Body of pancreas (tissue), 4 donors: Measurements from ENCODE around the gene SLC6A19. TPM values are rescaled to one million over a fixed set of nuclear protein-coding genes. Genes with fewer than 3 reads are reported as not detected.

Experiments
- ATAC-seq: fragments of 150-250 bp; one replicate; pipeline ENCODE4 v1.9.1; 2016
- DNase-seq, 4 donors: peaks; one replicate each; pipeline ENCODE4 v3.0.0-alpha.2; 2019
- H3K27ac ChIP-seq, 4 donors: fragments of 200-600 bp; sonication (generic); 1 replicate in 3 of 4; 2 replicates in 1 of 4; pipeline versions ENCODE4 v1.5.1 to v1.6.1; 2016 to 2019; ENCODE audit warnings: mild to moderate bottlenecking in 1 of 4, mixed read lengths in 1 of 4, moderate library complexity in 1 of 4
- H3K27me3 ChIP-seq, 2 donors: fragments of 200-600 bp; sonication (generic); one replicate each; pipeline ENCODE4 v1.6.0; 2016; ENCODE audit warnings: mild to moderate bottlenecking in 1 of 2
- H3K36me3 ChIP-seq, 2 donors: fragments of 200-600 bp; sonication (generic); replicated peaks in 1 of 2; 2 replicates each; pipeline ENCODE4 v1.5.1; 2016; ENCODE audit warnings: low read depth in 2 of 2; ENCODE audit not compliant: insufficient read depth in 1 of 2
- H3K4me1 ChIP-seq: fragments of 200-600 bp; sonication (generic); one replicate; pipeline ENCODE4 v1.6.0; 2016
- H3K4me3 ChIP-seq, 2 donors: fragments of 200-600 bp; sonication (generic); 1 replicate in 1 of 2; 2 replicates in 1 of 2; pipeline ENCODE4 v1.5.1; 2016 to 2019
- H3K9me3 ChIP-seq, 3 donors: fragments of 200-600 bp; sonication (generic); 1 replicate in 2 of 3; 2 replicates in 1 of 3; pipeline ENCODE4 v1.5.1; 2016
- CTCF ChIP-seq, 7 experiments: fragments of 450-650 bp in 4 of 7; fragments of 200-600 bp in 3 of 7; sonication (generic) in 3 of 7; IDR thresholded peaks; one replicate each; pipeline ENCODE4 v1.5.1; 2016 to 2019; ENCODE audit warnings: antibody characterized with exemption in 7 of 7
- POLR2A ChIP-seq, 3 donors: fragments of 450-650 bp; IDR thresholded peaks; one replicate each; pipeline ENCODE4 v1.6.1; 2016; ENCODE audit warnings: antibody characterized with exemption in 3 of 3, mild to moderate bottlenecking in 2 of 3
- WGBS, 2 donors: methylation state at CpG; one replicate each; pipeline ENCODE4 v1.1.5; 2017; 5-methylcytosine and 5-hydroxymethylcytosine counted together
- intact Hi-C: fragments of 100-400 bp; cut with DNase I; formaldehyde crosslinking; loops from one replicate; pipeline ENCODE4 v1.15.1; 2023
- total RNA-seq, 2 donors: library from RNA; depleted of rRNA; stranded (reverse); fragments of >200 nt; gene quantifications; one replicate each; pipeline ENCODE4 v1.1.0, GENCODE V29; 2016

SLC6A19 gene
- total RNA-seq, 2 donors from 2014 or later = 0.66 to 1.3 TPM

GRCh38 chr5:1192971-1193590 is 8.3 kb upstream of the SLC6A19 start:
- TF ChIP-seq POLR2A (IDR thresholded peaks at IDR 0.05) (no peak), CTCF (IDR thresholded peaks at IDR 0.05) (no peak)
- Histone ChIP-seq H3K4me1 (peaks cover 10% of the 10 kb centered on the region), H3K36me3 (no peaks in the 10 kb centered on the region), H3K27ac (no peak overlapping the region), H3K9me3 (no peaks in the 10 kb centered on the region), H3K27me3 (no peaks in the 10 kb centered on the region), H3K4me3 (no peak overlapping the region)
- ATAC-seq (no peak), DNase-seq (no peak)
- WGBS, 2 donors = 85 to 86% methylated on average over 18 of the region's 18 CpGs
- intact Hi-C loops = no loop called here

- intact Hi-C loops = no loop called here
- H3K4me1 ChIP-seq = peaks cover 5% of the 10 kb centered on the region
- ATAC-seq (no peak), DNase-seq (no peak)
- no peak for TF ChIP-seq POLR2A (IDR thresholded peaks at IDR 0.05)
- TF ChIP-seq CTCF (IDR thresholded peaks at IDR 0.05) = no peak
- no peak overlapping the region for H3K27ac ChIP-seq
- no peaks in the 10 kb centered on the region for H3K36me3 ChIP-seq
- 81 to 86% methylated on average over 10 to 28 of the region's 28 CpGs for WGBS, 2 donors
- no peak overlapping the region for H3K4me3 ChIP-seq
- no peaks in the 10 kb centered on the region for H3K27me3 ChIP-seq
- H3K9me3 ChIP-seq = no peaks in the 10 kb centered on the region
These were observed 7.8 kb upstream of the SLC6A19 start for GRCh38 chr5:1193591-1193985.

- no peak for ATAC-seq
- no peaks in the 10 kb centered on the region for H3K27me3 ChIP-seq
These were observed 7.0 kb upstream of the SLC6A19 start for GRCh38 chr5:1194378-1194777.

GRCh38 chr5:1195439-1195838 is 6.0 kb upstream of the SLC6A19 start:
- 80 to 92% methylated on average over 3 to 5 of the region's 5 CpGs for WGBS, 2 donors
- no peak overlapping the region for H3K27ac ChIP-seq
- ATAC-seq (no peak), DNase-seq (no peak)
- intact Hi-C loops = no loop called here
- H3K9me3 ChIP-seq = no peaks in the 10 kb centered on the region
- no peaks in the 10 kb centered on the region for H3K36me3 ChIP-seq
- H3K4me3 ChIP-seq = no peak overlapping the region
- TF ChIP-seq POLR2A (IDR thresholded peaks at IDR 0.05) (no peak), CTCF (IDR thresholded peaks at IDR 0.05) (no peak)
- H3K27me3 ChIP-seq = no peaks in the 10 kb centered on the region
- H3K4me1 ChIP-seq = peaks cover 5% of the 10 kb centered on the region

More at GRCh38 chr5:1194378-1194777, 7.0 kb upstream of the SLC6A19 start:
- H3K4me3 ChIP-seq = no peak overlapping the region
- 86 to 92% methylated on average over 6 of the region's 6 CpGs for WGBS, 2 donors
- intact Hi-C loops = no loop called here
- no peak overlapping the region for H3K27ac ChIP-seq
- H3K9me3 ChIP-seq = no peaks in the 10 kb centered on the region
- H3K36me3 ChIP-seq = no peaks in the 10 kb centered on the region
- TF ChIP-seq POLR2A (IDR thresholded peaks at IDR 0.05) (no peak), CTCF (IDR thresholded peaks at IDR 0.05) (no peak)
- no peaks in the 10 kb centered on the region for H3K4me1 ChIP-seq
- DNase-seq = no peak

- Histone ChIP-seq H3K27ac (no peak overlapping the region), H3K27me3 (no peaks in the 10 kb centered on the region), H3K4me3 (no peak overlapping the region), H3K36me3 (no peaks in the 10 kb centered on the region), H3K9me3 (no peaks in the 10 kb centered on the region), H3K4me1 (peaks cover 5% of the 10 kb centered on the region)
- WGBS, 2 donors = 85 to 89% methylated on average over 20 to 24 of the region's 24 CpGs
- ATAC-seq = no peak
- intact Hi-C loops = no loop called here
- TF ChIP-seq POLR2A (IDR thresholded peaks at IDR 0.05) (no peak), CTCF (IDR thresholded peaks at IDR 0.05) (no peak)
- DNase-seq = no peak
These were observed 5.5 kb upstream of the SLC6A19 start for GRCh38 chr5:1195916-1196315.
